Measurements from ENCODE around the gene METTL24. TPM values are rescaled to one million over a fixed set of nuclear protein-coding genes. Genes with fewer than 3 reads are reported as not detected.
A peak's percentile ranks its signal among the peaks of the same experiment; 100 is the strongest.

The METTL24 gene
- total and polyA plus RNA-seq, 10 of the 15 experiments (the other 5 are each of a cell fraction or from before 2014, with no cell fraction given), result 0.20 TPM; not detected in 9

DNA sequence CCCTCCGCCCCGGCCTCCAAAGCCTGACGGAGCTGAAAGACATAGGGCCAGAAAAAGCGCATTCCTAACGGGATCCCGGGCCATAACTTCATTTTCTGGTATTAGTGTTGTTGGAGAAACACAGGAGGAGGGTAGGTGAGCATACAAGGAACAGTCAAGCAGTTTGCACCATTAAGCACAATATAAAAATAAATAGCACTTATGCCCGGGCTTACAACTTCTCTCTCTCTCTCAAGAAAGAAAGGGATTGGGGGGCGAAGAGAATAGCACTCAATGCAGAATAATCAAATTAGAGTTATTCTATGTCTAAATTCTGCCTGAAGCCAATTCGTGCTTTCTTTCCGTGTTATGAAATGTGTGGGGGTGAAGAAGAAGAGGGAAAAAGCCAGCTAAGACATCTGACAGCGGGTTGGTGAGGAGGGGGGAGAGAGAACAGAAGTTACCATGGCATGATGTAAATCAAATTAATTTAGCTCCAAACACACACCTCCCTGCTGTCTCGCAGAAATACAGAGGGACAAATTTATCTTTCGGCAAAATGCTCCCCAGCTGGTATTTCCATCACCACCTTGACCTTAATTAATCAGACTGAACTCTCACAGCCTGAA, 508 bp upstream of the METTL24 start:
- H3K4me3 ChIP-seq, result no peak overlapping the region
- no peaks in the 10 kb centered on the region for H3K79me2 ChIP-seq (ENCODE audit: control insufficient read depth, insufficient read depth, low read length)
- ChIA-PET RAD21 (ENCODE audit: unreplicated experiment) (no interaction called here), CTCF (no interaction called here), SMC1A (ENCODE audit: uncharacterized antibody, unreplicated experiment) (interaction anchor here (0.5 to 0.8 kb wide), 2 partner anchors 10 to 23 kb away, joined by 3 read pairs; no protein-coding TSS in a partner anchor), POLR2A (no interaction called here)
- no TSS peak for BruUV-seq (replicated peaks)
- H3K36me3 ChIP-seq (ENCODE audit: control insufficient read depth in 2 of 2, insufficient read depth in 2 of 2, low read length in 1 of 2), result no peaks in the 10 kb centered on the region
- ATAC-seq (no peak), DNase-seq (ENCODE audit: low read depth, low spot score) (no peak), FAIRE-seq (no peak)
- H3K9me3 ChIP-seq (replicated peaks; ENCODE audit: control insufficient read depth, insufficient read depth, low read length), result no peaks in the 10 kb centered on the region
- H3K27ac ChIP-seq (ENCODE audit: control insufficient read depth, insufficient read depth), result no peak overlapping the region
- in situ Hi-C loops (cut with MboI), result no loop called here
- 31% methylated on average over 13 of the region's 13 CpGs for WGBS (ENCODE audit: insufficient coverage, insufficient replicate concordance, low lambda C conversion rate, missing lambda C conversion rate)
- no peak overlapping the region for H2AFZ ChIP-seq (ENCODE audit: control insufficient read depth, low read depth, low read length)
- 0 out of 2 replicates have a peak overlapping the region, but pooled peaks have one; percentile 3 for H3K4me2 ChIP-seq (ENCODE audit: control insufficient read depth, insufficient read depth)
- intact Hi-C loops (cut with micrococcal nuclease; ENCODE audit: unreplicated experiment), result no loop called here
- H4K20me1 ChIP-seq (ENCODE audit: control insufficient read depth, insufficient read depth), result no peaks in the 10 kb centered on the region
- peaks cover 7 to 20% of the 10 kb centered on the region in 2 experiments; a peak in 3 of 4 replicates for H3K27me3 ChIP-seq (replicated peaks in 1 of 2; ENCODE audit: control insufficient read depth in 2 of 2, insufficient read depth in 2 of 2, low read length in 1 of 2)
- H3K4me1 ChIP-seq (ENCODE audit: control insufficient read depth, insufficient read depth, low read length), result no peaks in the 10 kb centered on the region
- no peak overlapping the region for H3K9ac ChIP-seq (ENCODE audit: control insufficient read depth, insufficient read depth, low read length)
- TF ChIP-seq ZNF687 (IDR thresholded peaks at IDR 0.05), result no peak
- TF ChIP-seq, protein P1, sequence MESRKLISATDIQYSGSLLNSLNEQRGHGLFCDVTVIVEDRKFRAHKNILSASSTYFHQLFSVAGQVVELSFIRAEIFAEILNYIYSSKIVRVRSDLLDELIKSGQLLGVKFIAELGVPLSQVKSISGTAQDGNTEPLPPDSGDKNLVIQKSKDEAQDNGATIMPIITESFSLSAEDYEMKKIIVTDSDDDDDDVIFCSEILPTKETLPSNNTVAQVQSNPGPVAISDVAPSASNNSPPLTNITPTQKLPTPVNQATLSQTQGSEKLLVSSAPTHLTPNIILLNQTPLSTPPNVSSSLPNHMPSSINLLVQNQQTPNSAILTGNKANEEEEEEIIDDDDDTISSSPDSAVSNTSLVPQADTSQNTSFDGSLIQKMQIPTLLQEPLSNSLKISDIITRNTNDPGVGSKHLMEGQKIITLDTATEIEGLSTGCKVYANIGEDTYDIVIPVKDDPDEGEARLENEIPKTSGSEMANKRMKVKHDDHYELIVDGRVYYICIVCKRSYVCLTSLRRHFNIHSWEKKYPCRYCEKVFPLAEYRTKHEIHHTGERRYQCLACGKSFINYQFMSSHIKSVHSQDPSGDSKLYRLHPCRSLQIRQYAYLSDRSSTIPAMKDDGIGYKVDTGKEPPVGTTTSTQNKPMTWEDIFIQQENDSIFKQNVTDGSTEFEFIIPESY (IDR thresholded peaks at IDR 0.05), result no peak
- no peak for TF ChIP-seq MEF2B (IDR thresholded peaks at IDR 0.05; ENCODE audit: partially characterized antibody, poor library complexity, severe bottlenecking)
- TF ChIP-seq PBX3 (IDR thresholded peaks at IDR 0.05; ENCODE audit: insufficient replicate concordance, low read depth, low read length), result no peak
- no peak for TF ChIP-seq HSF1 (IDR thresholded peaks at IDR 0.05; ENCODE audit: low read depth, low read length)
- no peak for TF ChIP-seq ZBTB4 (CRISPR knock-in tag; IDR thresholded peaks at IDR 0.05)

Measured in GM12878 (cell line).